OCI-LY1 (cell line): Measurements from ENCODE around the gene MAD1L1.

Experiments
- H2AFZ ChIP-seq: fragments of 200-600 bp; sonication (generic), shearing (Covaris generic); 2 replicates; pipeline ENCODE4 v1.6.0; 2014; ENCODE audit warnings: antibody characterized with exemption, mild to moderate bottlenecking, low read length
- H3F3A ChIP-seq: fragments of 200-600 bp; sonication (generic), shearing (Covaris generic); 2 replicates; pipeline ENCODE4 v1.6.0; 2014; ENCODE audit warnings: mild to moderate bottlenecking, antibody characterized with exemption, low read length, moderate library complexity; ENCODE audit not compliant: insufficient read depth
- H3K27ac ChIP-seq: fragments of 200-600 bp; sonication (generic); 2 replicates; pipeline ENCODE4 v1.5.1; 2014; ENCODE audit warnings: low read length, mixed run types, mild to moderate bottlenecking, low read depth; ENCODE audit not compliant: poor library complexity, severe bottlenecking
- H3K27me3 ChIP-seq: fragments of 200-600 bp; sonication (generic); 2 replicates; pipeline ENCODE4 v1.6.0; 2014; ENCODE audit warnings: antibody characterized with exemption, mild to moderate bottlenecking, low read length, moderate library complexity; ENCODE audit not compliant: insufficient read depth
- H3K36me3 ChIP-seq: fragments of 200-600 bp; sonication (generic); 2 replicates; pipeline ENCODE4 v1.6.1; 2014; ENCODE audit warnings: mild to moderate bottlenecking, antibody characterized with exemption, low read length, moderate library complexity, mixed read lengths; ENCODE audit not compliant: insufficient read depth
- H3K4me1 ChIP-seq: fragments of 200-600 bp; sonication (generic); 2 replicates; pipeline ENCODE4 v1.5.1; 2014; ENCODE audit warnings: mild to moderate bottlenecking, low read length, moderate library complexity; ENCODE audit not compliant: insufficient read depth, severe bottlenecking
- H3K4me2 ChIP-seq: fragments of 200-600 bp; sonication (generic), shearing (Covaris generic); 2 replicates; pipeline ENCODE4 v1.6.1; 2014; ENCODE audit warnings: low read length
- H3K4me3 ChIP-seq: fragments of 200-600 bp; sonication (generic); 2 replicates; pipeline ENCODE4 v1.5.1; 2014; ENCODE audit warnings: low read length, low read depth, mild to moderate bottlenecking, mixed read lengths; ENCODE audit not compliant: poor library complexity, severe bottlenecking
- H3K79me2 ChIP-seq: fragments of 200-600 bp; shearing (Covaris generic); 2 replicates; pipeline ENCODE4 v1.6.1; 2016; ENCODE audit warnings: mixed run types, low read length, mixed read lengths; ENCODE audit not compliant: insufficient read depth
- H3K9ac ChIP-seq: fragments of 200-600 bp; sonication (generic), shearing (Covaris generic); 2 replicates; pipeline ENCODE4 v1.6.1; 2014; ENCODE audit warnings: mild to moderate bottlenecking, low read length, mixed read lengths
- H3K9me2 ChIP-seq: fragments of 200-600 bp; sonication (generic), shearing (Covaris generic); 2 replicates; pipeline ENCODE4 v1.6.1; 2014; ENCODE audit warnings: low read depth, mild to moderate bottlenecking, low read length, mixed read lengths
- H3K9me3 ChIP-seq: fragments of 200-600 bp; shearing (Covaris generic); 2 replicates; pipeline ENCODE4 v1.6.1; 2014; ENCODE audit warnings: low read length, mixed read lengths
- H4K20me1 ChIP-seq: fragments of 200-600 bp; sonication (generic), shearing (Covaris generic); 2 replicates; pipeline ENCODE4 v1.6.0; 2016; ENCODE audit warnings: mild to moderate bottlenecking, low read length; ENCODE audit not compliant: insufficient read depth
- EZH2 ChIP-seq: fragments of 200-600 bp; sonication (generic), shearing (Covaris generic); IDR thresholded peaks from 2 replicates; pipeline ENCODE4 v1.8.0; 2017; ENCODE audit warnings: borderline replicate concordance, mixed run types, mild to moderate bottlenecking, antibody characterized with exemption, low read length, moderate library complexity, mixed read lengths
- TF ChIP-seq, protein P1 (sequence below): fragments of 200-600 bp; sonication (generic), shearing (Covaris generic); IDR thresholded peaks from 2 replicates; pipeline ENCODE4 v1.5.1; 2017; ENCODE audit warnings: mild to moderate bottlenecking, antibody characterized with exemption, low read length, moderate library complexity, mixed read lengths

Gene MAD1L1

DNA sequence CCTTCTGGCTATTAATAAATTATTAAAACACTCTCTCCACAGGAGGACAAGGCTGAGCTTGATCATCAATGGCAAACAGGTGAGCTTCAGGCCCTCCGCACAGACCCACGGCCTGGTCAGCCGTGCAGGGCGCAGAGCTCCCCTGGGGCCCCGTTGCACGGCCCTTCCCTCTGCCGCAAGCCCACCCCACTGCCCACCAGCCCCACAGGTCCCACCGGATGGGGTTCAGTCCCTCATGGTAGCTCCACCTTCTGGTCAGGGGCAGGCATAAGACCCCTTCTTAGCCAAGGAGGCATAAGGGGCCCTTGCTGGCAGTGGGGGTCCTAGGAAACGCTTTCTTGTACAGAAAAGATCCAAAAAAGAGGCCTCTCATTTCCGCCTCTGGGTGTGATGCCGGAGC, 84.6 kb downstream of the MAD1L1 start:
- Histone ChIP-seq H3K4me1 (no peaks in the 10 kb centered on the region), H4K20me1 (no peaks in the 10 kb centered on the region), H3K27ac (no peak overlapping the region), H3K9me2 (no peaks in the 10 kb centered on the region), H3K4me2 (no peak overlapping the region), H3K4me3 (no peak overlapping the region), H3K9me3 (no peaks in the 10 kb centered on the region), H3K79me2 (no peaks in the 10 kb centered on the region; the same call in 1 of the 2 replicates), H2AFZ (no peak overlapping the region), H3K9ac (no peak overlapping the region), H3K36me3 (peaks cover 35% of the 10 kb centered on the region; the same call in 1 of the 2 replicates), H3F3A (no peaks in the 10 kb centered on the region), H3K27me3 (no peaks in the 10 kb centered on the region)
- no peak for TF ChIP-seq EZH2
- TF ChIP-seq, protein P1, sequence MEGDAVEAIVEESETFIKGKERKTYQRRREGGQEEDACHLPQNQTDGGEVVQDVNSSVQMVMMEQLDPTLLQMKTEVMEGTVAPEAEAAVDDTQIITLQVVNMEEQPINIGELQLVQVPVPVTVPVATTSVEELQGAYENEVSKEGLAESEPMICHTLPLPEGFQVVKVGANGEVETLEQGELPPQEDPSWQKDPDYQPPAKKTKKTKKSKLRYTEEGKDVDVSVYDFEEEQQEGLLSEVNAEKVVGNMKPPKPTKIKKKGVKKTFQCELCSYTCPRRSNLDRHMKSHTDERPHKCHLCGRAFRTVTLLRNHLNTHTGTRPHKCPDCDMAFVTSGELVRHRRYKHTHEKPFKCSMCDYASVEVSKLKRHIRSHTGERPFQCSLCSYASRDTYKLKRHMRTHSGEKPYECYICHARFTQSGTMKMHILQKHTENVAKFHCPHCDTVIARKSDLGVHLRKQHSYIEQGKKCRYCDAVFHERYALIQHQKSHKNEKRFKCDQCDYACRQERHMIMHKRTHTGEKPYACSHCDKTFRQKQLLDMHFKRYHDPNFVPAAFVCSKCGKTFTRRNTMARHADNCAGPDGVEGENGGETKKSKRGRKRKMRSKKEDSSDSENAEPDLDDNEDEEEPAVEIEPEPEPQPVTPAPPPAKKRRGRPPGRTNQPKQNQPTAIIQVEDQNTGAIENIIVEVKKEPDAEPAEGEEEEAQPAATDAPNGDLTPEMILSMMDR = peak; percentile 41; the same call in 1 of the 2 replicates

DNA sequence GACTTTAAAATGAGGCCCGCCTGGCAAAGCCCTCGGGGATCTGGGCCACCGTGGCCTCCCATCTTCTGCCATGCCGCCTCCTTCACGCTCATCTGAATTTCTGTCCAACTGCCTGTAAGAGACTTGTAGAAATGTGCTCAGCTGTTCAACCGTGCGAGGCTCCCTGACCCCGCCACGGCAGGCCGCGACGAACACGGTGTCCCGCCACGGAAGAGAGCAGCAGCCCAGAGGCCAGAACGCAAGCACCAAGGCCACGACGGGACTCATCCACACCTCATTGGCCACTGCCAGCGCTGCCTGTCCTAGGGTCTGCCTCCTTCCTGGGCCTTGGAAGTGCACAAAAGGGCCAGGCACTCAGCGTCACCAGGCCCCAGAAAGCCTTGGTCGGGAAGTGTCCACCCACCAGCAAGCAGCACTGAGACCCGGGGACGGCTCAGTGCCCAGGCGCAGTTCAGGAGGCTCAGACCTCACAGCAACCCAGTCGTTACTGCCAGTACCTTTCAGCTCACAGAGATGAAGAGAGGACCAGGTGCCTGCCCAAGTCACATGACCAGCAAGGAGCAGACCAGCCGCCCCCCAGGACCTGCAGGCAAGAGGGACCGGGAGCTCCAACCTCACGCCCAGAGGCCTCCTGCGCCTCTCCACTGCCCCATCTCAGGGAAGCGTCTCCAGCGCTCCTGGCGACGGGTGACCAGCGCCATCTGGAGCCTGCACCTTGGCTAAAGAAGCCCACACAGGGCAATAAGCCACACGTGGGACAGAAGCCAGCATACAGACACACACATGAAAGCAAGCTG, 85.9 kb downstream of the MAD1L1 start:
- Histone ChIP-seq H3K36me3 (peaks cover 36% of the 10 kb centered on the region; the same call in 1 of the 2 replicates), H2AFZ (no peak overlapping the region), H3K9me2 (no peaks in the 10 kb centered on the region), H3K9me3 (no peaks in the 10 kb centered on the region), H4K20me1 (no peaks in the 10 kb centered on the region), H3K79me2 (no peaks in the 10 kb centered on the region; the same call in 1 of the 2 replicates), H3K9ac (no peak overlapping the region), H3K27me3 (no peaks in the 10 kb centered on the region), H3K4me2 (no peak overlapping the region), H3K4me1 (no peaks in the 10 kb centered on the region), H3K27ac (no peak overlapping the region), H3K4me3 (no peak overlapping the region), H3F3A (no peaks in the 10 kb centered on the region)
- no peak for TF ChIP-seq EZH2
- TF ChIP-seq, protein P1 = no peak; the same call in 1 of the 2 replicates

DNA sequence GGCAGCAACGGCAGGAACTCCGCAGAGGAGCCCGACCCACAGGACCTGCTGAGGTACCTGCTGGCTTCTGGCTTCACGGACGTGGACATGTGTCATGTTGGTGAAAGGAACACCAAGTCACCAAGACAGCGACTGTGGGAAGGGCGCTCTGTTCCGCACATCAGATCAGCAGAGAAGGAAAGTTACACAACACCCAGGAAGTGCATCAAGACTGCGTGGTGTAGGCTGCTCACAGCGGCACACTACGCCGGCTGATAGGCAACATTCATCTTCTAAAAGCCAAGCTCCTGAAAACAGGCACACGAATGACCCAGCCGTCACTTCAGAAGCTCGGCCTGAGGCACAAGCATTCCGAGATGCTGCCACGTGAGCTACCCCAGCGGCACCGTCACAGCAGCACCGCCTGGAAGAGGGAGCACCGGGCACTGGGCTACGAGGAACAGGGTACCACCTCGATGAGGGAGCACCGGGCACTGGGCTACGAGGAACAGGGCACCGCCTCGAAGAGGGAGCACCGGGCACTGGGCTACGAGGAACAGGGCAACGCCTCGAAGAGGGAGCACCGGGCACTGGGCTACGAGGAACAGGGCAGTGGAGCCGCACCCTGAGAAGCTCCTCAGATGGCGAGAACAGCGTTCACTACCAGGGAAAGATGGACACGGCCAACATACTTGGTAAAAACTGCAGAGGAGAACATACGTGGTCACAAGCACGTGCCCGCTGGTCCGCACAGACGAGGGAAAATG, 86.7 kb downstream of the MAD1L1 start:
- H3K9me3 ChIP-seq = no peaks in the 10 kb centered on the region
- H3K4me2 ChIP-seq = no peak overlapping the region
- no peaks in the 10 kb centered on the region; the same call in 1 of the 2 replicates for H3K79me2 ChIP-seq
- H3K4me1 ChIP-seq = no peaks in the 10 kb centered on the region
- peaks cover 36% of the 10 kb centered on the region; the same call in 1 of the 2 replicates for H3K36me3 ChIP-seq
- no peak overlapping the region for H3K27ac ChIP-seq
- no peak overlapping the region for H3K9ac ChIP-seq
- TF ChIP-seq, protein P1 = no peak
- TF ChIP-seq EZH2 = no peak
- no peak overlapping the region for H3K4me3 ChIP-seq
- no peaks in the 10 kb centered on the region for H3K9me2 ChIP-seq
- no peaks in the 10 kb centered on the region for H3F3A ChIP-seq
- no peaks in the 10 kb centered on the region for H4K20me1 ChIP-seq
- H2AFZ ChIP-seq = no peak overlapping the region
- no peaks in the 10 kb centered on the region for H3K27me3 ChIP-seq
